ENCODE measurements around the gene STMN1.
A peak's percentile ranks its signal among the peaks of the same experiment; 100 is the strongest.

The STMN1 gene

GRCh38 chr1:25900219-25900618 lies 6.0 kb downstream of the STMN1 start:
- TF ChIP-seq CTCF (IDR thresholded peaks at IDR 0.05; ENCODE audit: low read depth, low read length) = no peak
- Histone ChIP-seq H3K9me3 (no peaks in the 10 kb centered on the region), H3K4me1 (peaks cover 5% of the 10 kb centered on the region), H3K36me3 (peaks cover 45% of the 10 kb centered on the region), H3K4me3 (ENCODE audit: low read depth, low read length) (no peak overlapping the region), H3K27me3 (no peaks in the 10 kb centered on the region)
- no peak for DNase-seq

DNA sequence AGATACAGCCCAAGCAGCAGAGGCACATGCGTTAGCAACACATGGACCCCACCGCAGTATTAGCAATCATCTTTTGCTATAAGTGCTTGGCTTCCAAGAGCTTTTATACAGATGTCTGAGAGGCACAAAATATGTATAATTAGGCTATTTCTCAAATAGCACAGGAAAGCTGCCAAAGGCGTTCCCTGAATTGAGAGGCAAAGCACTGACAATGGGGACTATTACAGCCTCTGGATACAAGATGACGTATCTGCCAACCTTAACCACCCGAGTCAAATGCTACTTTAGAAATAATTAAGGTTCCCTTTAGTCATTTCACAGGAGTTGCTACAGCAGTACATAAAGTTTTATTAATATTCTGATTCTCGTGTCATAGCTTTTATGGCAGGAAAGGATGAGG lies 6.4 kb downstream of the STMN1 start:
- Histone ChIP-seq H3K4me3 (ENCODE audit: low read depth, low read length) (no peak overlapping the region), H3K4me1 (peaks cover 5% of the 10 kb centered on the region)

DNA sequence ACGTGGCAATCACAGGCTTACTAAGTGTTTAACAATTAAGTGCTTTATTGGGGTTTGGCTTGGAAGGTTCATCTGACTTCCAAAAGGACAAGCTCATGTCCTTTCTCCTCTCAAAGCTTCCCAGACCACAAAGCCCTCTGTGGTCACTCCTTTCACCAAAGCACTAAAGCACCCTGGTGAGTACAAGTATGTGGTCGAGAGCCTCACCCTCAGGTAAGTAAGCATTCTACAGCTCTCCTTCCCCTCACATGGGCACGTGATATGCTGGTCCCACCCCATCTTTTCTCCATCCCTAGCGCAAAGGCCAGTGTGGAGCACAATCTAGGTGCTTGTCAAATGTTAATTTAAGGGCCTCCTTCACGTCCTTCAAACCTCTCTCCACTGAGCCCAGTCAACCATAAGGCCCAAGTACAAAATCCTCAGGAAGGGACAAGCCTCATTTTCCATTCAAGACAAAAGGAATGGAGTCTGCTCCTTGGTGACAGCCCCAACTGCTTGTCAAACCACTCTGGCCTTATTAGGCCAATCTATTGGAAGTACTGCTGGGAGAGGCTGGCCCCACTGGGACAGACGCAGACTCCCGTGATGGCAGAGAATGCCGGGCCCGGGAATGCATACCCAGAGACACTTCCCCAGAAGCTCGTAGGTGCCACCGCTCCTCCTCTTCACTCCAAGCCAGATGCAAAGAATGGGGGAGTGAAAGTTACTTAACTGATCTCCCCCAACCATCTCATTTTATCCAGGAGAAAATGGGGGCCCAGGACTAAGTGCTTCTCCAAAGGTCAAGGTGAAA lies 7.8 kb downstream of the STMN1 start:
- no peak for DNase-seq
- Histone ChIP-seq H3K36me3 (peaks cover 45% of the 10 kb centered on the region), H3K9me3 (no peaks in the 10 kb centered on the region), H3K27me3 (no peaks in the 10 kb centered on the region), H3K4me3 (ENCODE audit: low read depth, low read length) (no peak overlapping the region), H3K4me1 (peaks cover 5% of the 10 kb centered on the region)
- no peak for TF ChIP-seq CTCF (IDR thresholded peaks at IDR 0.05; ENCODE audit: low read depth, low read length)

More for the DNA sequence above, 6.4 kb downstream of the STMN1 start:
- peaks cover 45% of the 10 kb centered on the region for H3K36me3 ChIP-seq
- no peaks in the 10 kb centered on the region for H3K9me3 ChIP-seq
- TF ChIP-seq CTCF (IDR thresholded peaks at IDR 0.05; ENCODE audit: low read depth, low read length) = no peak
- no peak for DNase-seq
- H3K27me3 ChIP-seq = no peaks in the 10 kb centered on the region

GRCh38 chr1:25897754-25898153 lies 8.5 kb downstream of the STMN1 start:
- H3K9me3 ChIP-seq = no peaks in the 10 kb centered on the region
- H3K36me3 ChIP-seq = peaks cover 45% of the 10 kb centered on the region
- H3K4me1 ChIP-seq = peaks cover 5% of the 10 kb centered on the region
- no peak for DNase-seq
- no peak overlapping the region for H3K4me3 ChIP-seq (ENCODE audit: low read depth, low read length)
- TF ChIP-seq CTCF (IDR thresholded peaks at IDR 0.05; ENCODE audit: low read depth, low read length) = no peak
- H3K27me3 ChIP-seq = no peaks in the 10 kb centered on the region

- Histone ChIP-seq H3K4me3 (ENCODE audit: low read depth, low read length) (no peak overlapping the region), H3K4me1 (peaks cover 5% of the 10 kb centered on the region), H3K27me3 (no peaks in the 10 kb centered on the region), H3K36me3 (peaks cover 30% of the 10 kb centered on the region), H3K9me3 (no peaks in the 10 kb centered on the region)
- TF ChIP-seq CTCF (IDR thresholded peaks at IDR 0.05; ENCODE audit: low read depth, low read length) = no peak
- DNase-seq = no peak
Measured at GRCh38 chr1:25896266-25896665, 10.0 kb downstream of the STMN1 start.

DNA sequence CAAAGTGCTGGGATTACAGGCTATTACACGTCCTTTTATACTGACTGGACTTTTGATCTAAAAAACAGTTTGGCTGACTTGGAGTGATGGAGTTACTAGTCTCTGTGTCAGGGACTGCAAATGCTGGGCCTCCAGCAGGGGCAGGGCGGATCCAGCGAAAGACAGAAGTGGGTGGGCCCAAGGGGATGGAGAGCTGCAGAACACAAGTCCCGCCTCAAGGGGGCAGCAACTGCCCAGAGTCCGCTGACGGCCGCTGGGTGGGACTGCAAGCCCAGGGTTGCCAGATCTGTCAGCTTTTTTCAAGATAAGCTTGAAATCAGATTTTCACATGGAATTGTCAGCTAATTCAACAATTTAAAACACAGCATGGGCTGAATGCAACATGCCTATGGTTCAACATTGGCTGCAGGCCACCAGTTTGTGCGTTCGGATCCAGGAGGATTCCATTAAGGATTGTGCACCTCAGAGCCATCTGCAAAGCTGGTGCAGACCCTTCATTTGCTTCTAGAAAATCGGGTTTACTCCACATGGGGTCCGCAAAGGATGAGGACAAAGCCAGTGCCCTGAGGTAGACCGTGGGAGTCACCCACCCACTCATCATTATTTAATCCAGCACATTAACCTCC lies 10.7 kb downstream of the STMN1 start:
- H3K4me1 ChIP-seq = peaks cover 5% of the 10 kb centered on the region
- DNase-seq = peak; percentile 83
- peaks cover 23% of the 10 kb centered on the region for H3K36me3 ChIP-seq
- no peaks in the 10 kb centered on the region for H3K9me3 ChIP-seq
- peak; percentile 88 for TF ChIP-seq CTCF (IDR thresholded peaks at IDR 0.05; ENCODE audit: low read depth, low read length)
- no peaks in the 10 kb centered on the region for H3K27me3 ChIP-seq
- no peak overlapping the region for H3K4me3 ChIP-seq (ENCODE audit: low read depth, low read length)

Measured in BE2C (cell line).